Osteoblast (primary cell): Measurements from ENCODE around the gene DCP1A. TPM values are rescaled to one million over a fixed set of nuclear protein-coding genes. Genes with fewer than 3 reads are reported as not detected.

Source experiments
- DNase-seq: peaks from one replicate; pipeline ENCODE4 v3.0.0; 2011; ENCODE audit warnings: low spot score, mixed read lengths; ENCODE audit not compliant: insufficient read length; ENCODE audit errors: missing footprints
- H2AFZ ChIP-seq: 2 replicates; pipeline ENCODE4 v1.6.0; 2011; ENCODE audit warnings: mild to moderate bottlenecking, low read length
- H3K27ac ChIP-seq: 2 replicates; pipeline ENCODE4 v1.5.1; 2011; ENCODE audit warnings: mild to moderate bottlenecking, low read depth, low read length, moderate library complexity
- H3K27me3 ChIP-seq: 2 replicates; pipeline ENCODE4 v1.6.0; 2012; ENCODE audit warnings: mild to moderate bottlenecking, control low read depth, inconsistent platforms, low read length, moderate library complexity; ENCODE audit not compliant: insufficient read depth
- H3K36me3 ChIP-seq: 2 replicates; pipeline ENCODE4 v1.5.1; 2011; ENCODE audit warnings: mild to moderate bottlenecking, low read length, control low read depth, moderate library complexity; ENCODE audit not compliant: insufficient read depth
- H3K4me1 ChIP-seq: 2 replicates; pipeline ENCODE4 v1.5.1; 2011; ENCODE audit warnings: mild to moderate bottlenecking, low read length, control low read depth, moderate library complexity; ENCODE audit not compliant: insufficient read depth
- H3K4me2 ChIP-seq: 2 replicates; pipeline ENCODE4 v1.6.0; 2011; ENCODE audit warnings: mild to moderate bottlenecking, low read length; ENCODE audit not compliant: insufficient read depth
- H3K4me3 ChIP-seq: fragments of 200-600 bp; sonication (generic); 3 replicates; pipeline ENCODE4 v1.5.1; 2012; ENCODE audit warnings: mild to moderate bottlenecking, low read length, inconsistent platforms; ENCODE audit not compliant: insufficient read depth
- H3K79me2 ChIP-seq: 2 replicates; pipeline ENCODE4 v1.6.0; 2012; ENCODE audit warnings: mild to moderate bottlenecking, low read length, control low read depth, inconsistent platforms; ENCODE audit not compliant: insufficient read depth
- H3K9me3 ChIP-seq: 2 replicates; pipeline ENCODE4 v1.5.1; 2011; ENCODE audit warnings: low read depth, low read length, control low read depth
- H4K20me1 ChIP-seq: 2 replicates; pipeline ENCODE4 v1.6.0; 2012; ENCODE audit warnings: mild to moderate bottlenecking, low read length, control low read depth; ENCODE audit not compliant: insufficient read depth
- total RNA-seq: library from RNA; depleted of rRNA; stranded (reverse); fragments of >200 nt; gene quantifications from 2 replicates; pipeline ENCODE4 v1.2.3, GENCODE V29; 2012
- TF ChIP-seq, protein P1 (sequence below): IDR thresholded peaks from 2 replicates; pipeline ENCODE4 v1.5.1; 2011; ENCODE audit warnings: mild to moderate bottlenecking, low read depth, low read length, moderate library complexity; ENCODE audit errors: extremely low read depth

The DCP1A gene
- total RNA-seq, 1 donor, result 16.6 TPM

DNA sequence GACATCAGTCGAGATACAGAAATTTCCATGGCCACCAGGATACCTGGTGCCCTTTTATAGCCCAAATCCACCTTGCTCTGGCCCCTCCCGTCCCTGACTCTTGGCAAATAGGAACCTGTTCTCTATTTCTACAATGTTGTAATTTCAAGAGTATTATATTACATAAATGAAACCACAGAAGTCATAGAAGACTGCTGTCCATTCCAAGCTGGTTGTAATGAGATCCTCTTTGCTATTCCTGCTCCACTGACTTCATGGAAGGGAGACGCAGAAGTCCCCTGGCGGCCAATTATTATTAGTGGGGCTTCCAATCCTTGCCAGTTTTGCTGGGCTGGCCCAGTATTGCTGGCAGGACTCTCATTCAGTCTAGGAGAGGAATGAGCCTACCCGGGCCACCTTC, 26.6 kb downstream of the DCP1A start:
- Histone ChIP-seq H2AFZ (no peak overlapping the region), H3K4me1 (peaks cover 24% of the 10 kb centered on the region), H3K4me3 (no peak overlapping the region), H3K27ac (no peak overlapping the region), H3K9me3 (no peaks in the 10 kb centered on the region), H3K36me3 (peaks cover 29% of the 10 kb centered on the region), H3K4me2 (no peak overlapping the region), H4K20me1 (peaks cover 9% of the 10 kb centered on the region), H3K79me2 (peaks cover 61% of the 10 kb centered on the region), H3K27me3 (no peaks in the 10 kb centered on the region)
- TF ChIP-seq, protein P1, sequence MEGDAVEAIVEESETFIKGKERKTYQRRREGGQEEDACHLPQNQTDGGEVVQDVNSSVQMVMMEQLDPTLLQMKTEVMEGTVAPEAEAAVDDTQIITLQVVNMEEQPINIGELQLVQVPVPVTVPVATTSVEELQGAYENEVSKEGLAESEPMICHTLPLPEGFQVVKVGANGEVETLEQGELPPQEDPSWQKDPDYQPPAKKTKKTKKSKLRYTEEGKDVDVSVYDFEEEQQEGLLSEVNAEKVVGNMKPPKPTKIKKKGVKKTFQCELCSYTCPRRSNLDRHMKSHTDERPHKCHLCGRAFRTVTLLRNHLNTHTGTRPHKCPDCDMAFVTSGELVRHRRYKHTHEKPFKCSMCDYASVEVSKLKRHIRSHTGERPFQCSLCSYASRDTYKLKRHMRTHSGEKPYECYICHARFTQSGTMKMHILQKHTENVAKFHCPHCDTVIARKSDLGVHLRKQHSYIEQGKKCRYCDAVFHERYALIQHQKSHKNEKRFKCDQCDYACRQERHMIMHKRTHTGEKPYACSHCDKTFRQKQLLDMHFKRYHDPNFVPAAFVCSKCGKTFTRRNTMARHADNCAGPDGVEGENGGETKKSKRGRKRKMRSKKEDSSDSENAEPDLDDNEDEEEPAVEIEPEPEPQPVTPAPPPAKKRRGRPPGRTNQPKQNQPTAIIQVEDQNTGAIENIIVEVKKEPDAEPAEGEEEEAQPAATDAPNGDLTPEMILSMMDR, result no peak
- no peak for DNase-seq

DNA sequence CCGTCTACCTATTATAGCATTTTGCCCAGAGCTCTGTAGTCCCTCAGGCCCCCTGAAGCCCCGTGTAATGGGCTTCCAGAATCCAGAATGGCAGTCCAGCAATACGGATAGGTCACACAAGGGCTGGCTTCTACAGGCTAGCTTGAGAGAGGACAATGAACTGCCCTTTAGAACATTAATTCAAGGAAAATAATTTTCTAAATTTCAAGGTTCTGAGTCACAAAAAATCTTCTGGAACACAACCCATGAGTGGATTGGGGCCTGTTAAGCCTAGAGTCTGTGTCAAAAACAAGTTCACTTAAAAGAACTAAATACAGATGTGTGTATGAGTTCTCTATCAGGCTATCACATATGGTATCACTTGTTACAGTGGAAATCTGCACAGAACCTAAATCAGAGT, 28.8 kb downstream of the DCP1A start:
- TF ChIP-seq, protein P1, result no peak
- H3K27ac ChIP-seq, result no peak overlapping the region

DNA sequence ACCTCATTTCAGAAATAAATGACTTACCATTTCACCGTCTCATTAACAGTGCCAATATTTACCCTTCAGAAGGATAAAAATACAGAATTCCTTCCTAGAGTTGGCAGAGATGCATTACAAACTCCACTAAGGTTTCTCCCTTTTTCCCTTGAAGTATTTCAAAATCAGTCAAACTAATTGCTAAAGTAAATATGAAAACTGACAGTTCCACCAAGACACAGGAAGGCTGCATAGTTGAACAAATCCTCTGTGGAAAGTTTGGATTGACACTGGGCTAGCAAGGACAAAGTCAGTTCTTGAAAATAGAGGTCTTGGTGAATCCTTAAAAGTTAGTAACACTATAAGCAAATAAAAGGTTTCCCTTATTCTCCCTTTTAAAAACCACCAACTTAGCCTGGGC, 34.5 kb downstream of the DCP1A start:
- H3K9me3 ChIP-seq, result no peaks in the 10 kb centered on the region

More for the DNA sequence above, 28.8 kb downstream of the DCP1A start:
- Histone ChIP-seq H3K4me2 (peak overlapping the region; percentile 2), H3K4me3 (no peak overlapping the region), H3K9me3 (no peaks in the 10 kb centered on the region), H3K4me1 (peaks cover 17% of the 10 kb centered on the region), H3K27me3 (no peaks in the 10 kb centered on the region), H3K79me2 (peaks cover 53% of the 10 kb centered on the region), H4K20me1 (peaks cover 3% of the 10 kb centered on the region), H3K36me3 (peaks cover 29% of the 10 kb centered on the region), H2AFZ (no peak overlapping the region)
- peak; percentile 71 for DNase-seq

DNA sequence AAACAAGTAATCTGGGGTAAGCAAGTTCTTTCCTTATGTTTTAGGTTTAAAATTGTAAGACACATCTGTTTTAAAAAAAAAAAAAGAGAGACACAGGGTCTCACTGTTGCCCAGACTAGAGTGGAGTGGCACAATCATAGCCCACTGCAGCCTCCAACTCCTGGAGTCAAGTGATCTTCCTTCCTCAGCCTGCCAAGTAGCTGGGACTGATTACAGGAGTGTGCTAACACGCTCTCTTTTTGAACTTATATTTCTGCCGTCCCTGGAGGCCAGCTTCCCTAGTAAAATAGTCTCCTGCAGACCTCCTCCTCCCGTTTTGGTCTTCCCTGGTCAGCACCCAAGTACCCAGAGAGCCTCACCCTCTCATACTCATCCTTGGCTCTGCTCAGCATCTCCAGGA, 35.5 kb downstream of the DCP1A start:
- peaks cover 20% of the 10 kb centered on the region for H3K79me2 ChIP-seq
- H3K27me3 ChIP-seq, result no peaks in the 10 kb centered on the region
- no peak overlapping the region for H3K4me3 ChIP-seq
- H3K27ac ChIP-seq, result no peak overlapping the region
- H3K4me1 ChIP-seq, result no peaks in the 10 kb centered on the region
- no peak overlapping the region for H2AFZ ChIP-seq
- TF ChIP-seq, protein P1, result no peak
- H3K4me2 ChIP-seq, result no peak overlapping the region
- no peaks in the 10 kb centered on the region for H3K9me3 ChIP-seq
- H4K20me1 ChIP-seq, result no peaks in the 10 kb centered on the region
- peaks cover 44% of the 10 kb centered on the region for H3K36me3 ChIP-seq
- no peak for DNase-seq

More for the DNA sequence above, 34.5 kb downstream of the DCP1A start:
- no peak overlapping the region for H3K4me2 ChIP-seq
- H3K4me1 ChIP-seq, result no peaks in the 10 kb centered on the region
- H3K79me2 ChIP-seq, result peaks cover 25% of the 10 kb centered on the region
- peaks cover 43% of the 10 kb centered on the region for H3K36me3 ChIP-seq
- H3K4me3 ChIP-seq, result no peak overlapping the region
- DNase-seq, result no peak
- no peaks in the 10 kb centered on the region for H3K27me3 ChIP-seq
- TF ChIP-seq, protein P1, result no peak
- H2AFZ ChIP-seq, result no peak overlapping the region
- H4K20me1 ChIP-seq, result no peaks in the 10 kb centered on the region
- no peak overlapping the region for H3K27ac ChIP-seq
